GM19467 (cell line): ENCODE data around the gene HOXA11.

ENCODE experiments used
- ATAC-seq: cut with Tn5 transposase; IDR thresholded peaks from one replicate; pipeline ENCODE4 v1.9.1; 2021; ENCODE audit warnings: mild to moderate bottlenecking, moderate library complexity; ENCODE audit not compliant: unreplicated experiment

HOXA11 gene

DNA sequence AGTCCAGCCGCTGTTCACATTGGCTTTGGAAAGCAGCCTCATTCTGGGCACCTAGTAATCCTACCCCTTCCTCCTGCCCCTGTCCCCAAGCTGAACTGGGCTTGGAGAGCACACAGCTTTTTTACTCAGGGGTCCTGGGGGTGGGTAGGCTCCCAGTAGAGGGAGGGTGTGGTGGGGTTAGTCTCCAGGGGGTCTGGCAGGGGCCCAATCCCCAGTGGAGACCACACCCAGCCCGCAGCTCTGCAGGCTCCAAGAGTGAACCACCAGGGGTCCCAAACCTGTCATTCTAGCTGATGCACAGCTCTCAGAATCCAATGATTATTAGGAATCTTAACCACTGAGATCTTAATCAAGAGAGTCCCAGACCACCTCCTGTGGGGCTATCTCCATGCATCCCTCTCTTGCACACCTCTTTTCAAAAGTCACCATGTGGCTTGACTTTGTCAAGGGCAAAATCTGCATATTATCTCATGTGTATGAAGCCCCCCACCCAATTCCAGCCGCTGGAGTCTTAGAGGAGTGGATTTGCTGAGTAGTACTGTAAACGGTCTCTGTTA lies 2.7 kb downstream of the HOXA11 start:
- no peak for ATAC-seq

DNA sequence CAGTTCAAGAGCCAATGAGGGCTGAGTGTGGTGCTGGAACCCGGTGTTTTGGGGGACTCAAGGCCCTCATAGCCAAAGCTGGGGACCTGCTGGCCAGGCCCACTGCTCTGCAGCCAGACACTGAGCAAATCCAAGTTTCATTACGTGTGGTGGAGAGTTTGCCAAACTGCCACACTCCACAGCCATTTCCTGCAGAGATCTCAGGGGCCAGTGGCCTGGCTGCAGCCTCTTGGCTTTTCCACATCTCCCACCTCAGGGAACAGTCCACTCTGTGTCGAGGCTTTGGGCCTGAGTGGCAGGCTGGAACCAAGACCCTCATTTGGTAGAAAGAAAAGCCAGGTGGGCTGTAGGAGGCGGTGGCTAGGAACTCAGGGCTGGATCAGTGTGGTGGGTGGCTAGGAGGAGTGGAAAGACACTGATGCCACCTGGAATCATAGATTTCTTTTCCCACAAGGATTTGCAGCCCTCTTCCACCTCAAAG lies 3.2 kb downstream of the HOXA11 start:
- no peak for ATAC-seq

DNA sequence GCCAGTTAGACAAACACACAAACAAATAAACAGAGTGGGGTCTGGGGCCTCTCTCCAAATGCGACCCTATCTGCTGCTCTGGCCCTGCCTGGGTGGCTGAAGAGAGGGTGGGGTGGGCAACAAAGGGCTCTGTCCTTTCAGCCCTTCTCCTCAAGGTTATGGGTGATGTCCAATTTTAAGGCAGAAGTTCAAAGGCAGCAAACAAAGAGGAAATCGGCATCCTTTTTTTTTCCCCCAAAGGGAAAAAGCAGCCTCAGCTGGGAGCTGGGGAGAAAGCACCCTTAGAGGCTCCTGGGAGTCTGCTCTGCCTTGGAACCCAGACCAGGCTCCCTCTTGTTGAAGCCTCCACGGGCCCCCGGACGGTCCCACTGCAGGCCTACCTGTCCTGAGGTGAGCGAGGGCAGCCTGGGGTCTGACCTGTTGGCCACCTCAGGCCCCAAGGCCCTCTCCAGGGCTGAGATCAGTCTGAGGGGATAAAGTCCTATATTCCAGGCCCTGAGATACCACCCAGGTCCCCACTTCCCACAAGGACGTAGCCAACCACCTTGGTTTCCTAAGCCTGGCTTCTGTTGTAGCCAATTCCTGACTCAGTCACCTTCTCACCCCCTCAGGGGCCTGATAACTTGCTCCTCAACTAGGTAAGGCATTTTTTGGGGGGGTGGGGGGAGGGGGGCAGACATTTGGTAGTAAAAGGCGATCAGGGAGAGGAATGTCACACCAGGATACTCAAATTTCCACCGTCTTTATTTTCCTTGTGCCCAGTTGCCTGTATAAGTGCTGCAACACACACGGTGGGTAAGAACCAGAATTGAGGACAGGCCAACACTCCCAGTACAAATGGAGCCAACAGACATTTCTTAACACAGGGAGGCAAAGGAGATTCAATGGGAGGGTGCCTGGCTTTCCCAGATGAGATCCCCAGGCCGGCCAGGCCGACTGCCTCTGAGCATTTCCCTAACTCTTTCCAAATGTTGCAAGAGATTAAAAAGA lies 4.3 kb downstream of the HOXA11 start:
- ATAC-seq = no peak

- ATAC-seq = no peak
Measured at GRCh38 chr7:27179503-27180430, 5.3 kb downstream of the HOXA11 start.

- ATAC-seq = no peak
Measured at GRCh38 chr7:27179030-27179429, 6.0 kb downstream of the HOXA11 start.

DNA sequence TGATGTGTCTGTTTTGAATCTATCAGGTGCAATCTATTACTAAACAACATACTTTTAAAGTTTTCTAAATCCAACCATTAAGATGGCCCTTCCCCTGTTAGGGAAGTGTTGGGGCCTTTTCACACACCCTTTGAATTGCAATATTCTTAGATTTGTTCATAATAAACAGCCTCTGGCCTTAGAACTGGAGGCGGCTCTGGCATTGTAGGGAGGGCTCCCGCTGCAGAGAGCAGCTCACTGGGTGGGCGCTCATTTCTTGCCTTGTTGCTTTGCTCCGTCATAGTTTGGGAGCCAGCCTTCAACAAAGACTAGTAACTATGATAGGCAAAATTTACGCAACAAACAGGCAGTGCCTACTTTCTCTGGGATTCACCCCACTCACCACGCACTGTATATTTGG lies 6.7 kb downstream of the HOXA11 start:
- no peak for ATAC-seq

GRCh38 chr7:27177795-27178320 lies 7.2 kb downstream of the HOXA11 start:
- no peak for ATAC-seq

GRCh38 chr7:27176962-27177794 lies 7.9 kb downstream of the HOXA11 start:
- ATAC-seq = no peak

DNA sequence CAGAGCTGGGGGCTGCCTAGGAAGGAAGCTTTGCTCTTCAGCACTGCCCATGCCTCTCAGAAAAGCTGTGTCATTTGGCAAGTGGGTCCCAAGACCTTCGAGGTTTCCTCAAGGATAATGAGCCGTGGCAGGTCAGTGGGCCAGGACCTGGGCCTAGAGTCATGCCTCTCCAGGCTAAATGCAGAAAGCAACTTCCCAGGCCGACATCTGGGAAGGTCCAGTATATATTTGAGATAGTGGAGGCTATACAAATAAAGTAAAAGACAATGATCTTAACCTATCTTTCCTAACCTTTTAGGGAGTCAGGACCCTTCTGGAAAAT lies 8.5 kb downstream of the HOXA11 start:
- no peak for ATAC-seq

DNA sequence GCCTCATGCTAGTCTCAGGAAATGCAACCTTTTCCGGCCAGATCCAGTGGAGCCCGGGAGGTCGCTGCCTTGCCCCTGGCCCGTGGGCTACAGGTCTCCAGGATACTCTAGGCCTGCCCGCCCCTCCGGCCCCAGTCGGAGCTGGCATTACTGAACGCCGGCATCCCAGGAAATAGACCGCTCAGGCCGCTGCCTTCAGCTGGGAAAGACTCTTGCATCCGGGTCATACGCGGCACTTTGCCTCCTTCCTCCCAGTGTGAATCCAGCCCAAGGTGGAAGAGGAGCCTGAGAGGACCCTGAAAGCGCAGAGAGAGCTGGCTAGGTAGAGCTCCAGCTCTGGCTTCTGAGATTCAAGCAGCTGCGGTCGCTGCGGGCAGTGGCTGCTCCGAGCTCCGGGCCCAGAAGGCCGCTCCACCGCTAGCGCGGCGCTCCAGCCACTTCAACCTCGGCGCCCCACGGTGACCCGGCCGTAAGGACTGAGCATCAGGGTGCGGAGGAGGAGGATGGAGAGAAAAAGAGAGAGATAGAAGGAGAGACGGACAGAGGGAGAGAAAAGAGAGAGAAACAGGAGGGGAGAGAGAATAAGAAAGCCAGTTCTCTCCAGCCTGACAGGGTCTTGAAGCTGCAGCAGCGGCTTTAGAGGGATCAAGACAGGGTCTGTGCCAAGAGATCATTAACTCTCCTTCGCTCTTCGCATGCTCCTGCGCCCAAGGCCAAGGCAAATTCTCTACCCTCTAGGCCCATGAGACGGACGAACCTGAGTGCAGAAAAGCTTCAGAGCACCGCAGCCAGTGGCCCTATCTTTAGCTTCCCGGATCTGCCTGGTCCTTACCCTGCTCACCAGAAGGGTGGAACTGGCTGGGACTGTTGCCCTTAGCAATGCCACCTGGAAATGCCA lies 9.2 kb downstream of the HOXA11 start:
- no peak for ATAC-seq

- no peak for ATAC-seq
Measured at GRCh38 chr7:27174874-27175625, 10.0 kb downstream of the HOXA11 start.

GRCh38 chr7:27173956-27174873 lies 10.8 kb downstream of the HOXA11 start, which contains the start of gene HOXA10:
HOXA10 (minus strand) TSS chr7:27174320; CDS start chr7:27174306, 14 bp downstream.
- no peak for ATAC-seq

GRCh38 chr7:27173511-27173955 lies 11.5 kb downstream of the HOXA11 start:
- no peak for ATAC-seq

DNA sequence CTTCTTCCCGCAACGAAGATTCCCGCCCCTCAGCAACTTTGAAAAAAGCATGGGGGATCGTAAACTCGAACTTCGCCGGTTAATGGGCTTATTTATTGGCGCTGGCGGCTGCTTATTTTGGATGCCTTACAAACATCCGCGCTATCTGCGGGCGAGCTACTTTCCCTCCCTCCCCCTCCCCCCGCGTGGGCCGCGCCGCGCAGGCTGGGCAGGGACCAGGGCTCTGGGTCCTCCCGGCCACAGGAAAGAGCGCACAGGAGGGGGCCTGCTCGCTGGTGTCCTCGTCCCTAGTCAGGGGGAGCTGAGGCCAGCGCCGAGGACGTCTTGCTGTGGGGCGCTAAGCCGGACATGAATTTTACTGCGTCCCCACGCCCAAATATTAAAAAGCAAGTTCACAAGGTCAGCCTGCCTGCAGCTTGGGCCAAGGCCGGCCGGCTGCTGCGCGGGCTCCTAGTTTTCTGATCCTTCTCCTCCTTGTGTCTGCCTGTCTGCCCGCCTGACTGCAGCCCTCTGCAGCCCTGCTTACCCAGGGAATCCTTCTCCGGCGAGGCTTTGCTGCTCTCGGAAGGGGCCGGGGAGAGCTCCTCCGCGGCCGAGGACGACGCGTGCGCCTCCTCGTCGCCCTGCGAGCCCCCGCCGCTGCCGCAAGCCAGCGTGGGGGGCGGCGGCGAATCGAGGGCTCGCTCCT lies 12.1 kb downstream of the HOXA11 start:
- no peak for ATAC-seq

GRCh38 chr7:27172315-27172774 lies 12.7 kb downstream of the HOXA11 start:
- no peak for ATAC-seq

DNA sequence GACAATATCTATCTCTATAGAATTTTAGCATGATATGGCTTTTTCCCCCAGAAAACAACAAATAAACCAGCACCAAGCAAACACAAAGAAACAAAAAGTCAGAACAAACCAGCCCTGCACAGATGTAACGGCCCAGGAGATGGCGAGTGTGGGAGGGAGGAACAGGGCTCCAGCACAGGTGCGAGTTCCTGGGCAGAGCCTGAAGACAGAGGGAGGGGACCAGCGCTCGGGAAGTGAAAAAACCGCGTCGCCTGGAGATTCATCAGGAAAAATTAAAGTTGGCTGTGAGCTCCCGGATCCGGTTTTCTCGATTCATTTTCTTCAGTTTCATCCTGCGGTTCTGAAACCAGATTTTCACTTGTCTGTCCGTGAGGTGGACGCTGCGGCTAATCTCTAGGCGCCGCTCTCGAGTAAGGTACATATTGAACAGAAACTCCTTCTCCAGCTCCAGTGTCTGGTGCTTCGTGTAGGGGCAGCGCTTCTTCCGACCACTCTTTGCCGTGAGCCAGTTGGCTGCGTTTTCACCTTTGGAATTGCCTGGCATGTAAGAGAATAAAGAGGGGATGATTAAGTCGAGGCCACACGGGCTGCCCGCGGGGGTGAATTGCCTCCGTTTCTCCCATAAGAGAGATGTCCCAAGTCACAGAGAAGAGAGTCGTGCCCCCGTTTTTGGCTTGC lies 13.3 kb downstream of the HOXA11 start:
- no peak for ATAC-seq
